Measurements from ENCODE around the gene UBE2I.

UBE2I gene

DNA sequence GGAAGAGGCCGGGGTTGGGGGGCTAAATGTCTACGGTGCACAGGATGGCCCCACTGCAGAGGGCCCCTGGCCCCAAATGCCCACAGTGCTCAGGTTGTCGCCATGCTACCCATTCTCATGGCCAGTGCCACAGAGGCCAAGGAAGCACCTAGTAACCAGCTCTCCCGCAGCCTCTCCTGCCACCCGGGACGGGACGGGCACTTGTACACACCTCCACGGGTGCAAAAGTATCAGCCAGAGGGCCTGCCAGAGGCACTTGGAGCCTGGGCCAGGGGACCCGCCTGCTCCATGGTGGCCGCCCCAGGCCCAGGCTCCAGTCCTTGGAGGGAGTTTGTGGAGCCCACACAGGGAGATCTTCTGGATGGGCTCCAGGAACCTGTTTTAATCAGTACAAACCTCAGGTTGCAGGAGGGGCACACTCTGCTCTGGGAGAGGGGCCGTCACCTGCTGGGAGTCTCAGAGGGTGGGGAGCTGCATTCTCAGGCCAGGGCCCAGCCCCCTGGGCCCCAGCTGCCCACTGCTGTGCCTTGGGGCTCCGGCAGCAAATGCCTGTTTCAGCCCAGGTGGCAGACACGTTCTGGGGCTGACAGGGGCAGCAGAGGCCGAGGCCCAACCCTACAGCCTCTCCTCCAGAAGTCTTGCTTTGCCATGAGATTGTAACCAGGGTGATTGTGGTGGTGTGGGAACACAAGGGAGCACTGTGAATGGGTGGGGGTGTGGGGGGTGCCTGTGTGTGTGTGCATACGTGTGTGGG lies 45.7 kb upstream of the UBE2I start:
- H3K27ac ChIP-seq (replicated peaks) = no peak overlapping the region
- no peak for DNase-seq (ENCODE audit: low read depth in 1 of 2, low spot score in 1 of 2)
- TF ChIP-seq SPI1 (IDR thresholded peaks at IDR 0.05; ENCODE audit: borderline replicate concordance, low read depth) (no peak), GABPA (IDR thresholded peaks at IDR 0.05; ENCODE audit: low read depth) (no peak), POLR2AphosphoS5 (IDR thresholded peaks at IDR 0.05; ENCODE audit: low read depth) (no peak)
- TF ChIP-seq, protein P1, sequence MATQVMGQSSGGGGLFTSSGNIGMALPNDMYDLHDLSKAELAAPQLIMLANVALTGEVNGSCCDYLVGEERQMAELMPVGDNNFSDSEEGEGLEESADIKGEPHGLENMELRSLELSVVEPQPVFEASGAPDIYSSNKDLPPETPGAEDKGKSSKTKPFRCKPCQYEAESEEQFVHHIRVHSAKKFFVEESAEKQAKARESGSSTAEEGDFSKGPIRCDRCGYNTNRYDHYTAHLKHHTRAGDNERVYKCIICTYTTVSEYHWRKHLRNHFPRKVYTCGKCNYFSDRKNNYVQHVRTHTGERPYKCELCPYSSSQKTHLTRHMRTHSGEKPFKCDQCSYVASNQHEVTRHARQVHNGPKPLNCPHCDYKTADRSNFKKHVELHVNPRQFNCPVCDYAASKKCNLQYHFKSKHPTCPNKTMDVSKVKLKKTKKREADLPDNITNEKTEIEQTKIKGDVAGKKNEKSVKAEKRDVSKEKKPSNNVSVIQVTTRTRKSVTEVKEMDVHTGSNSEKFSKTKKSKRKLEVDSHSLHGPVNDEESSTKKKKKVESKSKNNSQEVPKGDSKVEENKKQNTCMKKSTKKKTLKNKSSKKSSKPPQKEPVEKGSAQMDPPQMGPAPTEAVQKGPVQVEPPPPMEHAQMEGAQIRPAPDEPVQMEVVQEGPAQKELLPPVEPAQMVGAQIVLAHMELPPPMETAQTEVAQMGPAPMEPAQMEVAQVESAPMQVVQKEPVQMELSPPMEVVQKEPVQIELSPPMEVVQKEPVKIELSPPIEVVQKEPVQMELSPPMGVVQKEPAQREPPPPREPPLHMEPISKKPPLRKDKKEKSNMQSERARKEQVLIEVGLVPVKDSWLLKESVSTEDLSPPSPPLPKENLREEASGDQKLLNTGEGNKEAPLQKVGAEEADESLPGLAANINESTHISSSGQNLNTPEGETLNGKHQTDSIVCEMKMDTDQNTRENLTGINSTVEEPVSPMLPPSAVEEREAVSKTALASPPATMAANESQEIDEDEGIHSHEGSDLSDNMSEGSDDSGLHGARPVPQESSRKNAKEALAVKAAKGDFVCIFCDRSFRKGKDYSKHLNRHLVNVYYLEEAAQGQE (IDR thresholded peaks at IDR 0.05; ENCODE audit: insufficient replicate concordance, low read depth) = no peak
- TF ChIP-seq, protein P2, sequence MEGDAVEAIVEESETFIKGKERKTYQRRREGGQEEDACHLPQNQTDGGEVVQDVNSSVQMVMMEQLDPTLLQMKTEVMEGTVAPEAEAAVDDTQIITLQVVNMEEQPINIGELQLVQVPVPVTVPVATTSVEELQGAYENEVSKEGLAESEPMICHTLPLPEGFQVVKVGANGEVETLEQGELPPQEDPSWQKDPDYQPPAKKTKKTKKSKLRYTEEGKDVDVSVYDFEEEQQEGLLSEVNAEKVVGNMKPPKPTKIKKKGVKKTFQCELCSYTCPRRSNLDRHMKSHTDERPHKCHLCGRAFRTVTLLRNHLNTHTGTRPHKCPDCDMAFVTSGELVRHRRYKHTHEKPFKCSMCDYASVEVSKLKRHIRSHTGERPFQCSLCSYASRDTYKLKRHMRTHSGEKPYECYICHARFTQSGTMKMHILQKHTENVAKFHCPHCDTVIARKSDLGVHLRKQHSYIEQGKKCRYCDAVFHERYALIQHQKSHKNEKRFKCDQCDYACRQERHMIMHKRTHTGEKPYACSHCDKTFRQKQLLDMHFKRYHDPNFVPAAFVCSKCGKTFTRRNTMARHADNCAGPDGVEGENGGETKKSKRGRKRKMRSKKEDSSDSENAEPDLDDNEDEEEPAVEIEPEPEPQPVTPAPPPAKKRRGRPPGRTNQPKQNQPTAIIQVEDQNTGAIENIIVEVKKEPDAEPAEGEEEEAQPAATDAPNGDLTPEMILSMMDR (IDR thresholded peaks at IDR 0.05; ENCODE audit: insufficient read depth, low read length) = no peak
- H3K4me3 ChIP-seq (replicated peaks; ENCODE audit: insufficient read depth, low read length) = no peak overlapping the region
- peaks cover 36% of the 10 kb centered on the region for H3K27me3 ChIP-seq (ENCODE audit: insufficient read depth, poor library complexity, severe bottlenecking)

DNA sequence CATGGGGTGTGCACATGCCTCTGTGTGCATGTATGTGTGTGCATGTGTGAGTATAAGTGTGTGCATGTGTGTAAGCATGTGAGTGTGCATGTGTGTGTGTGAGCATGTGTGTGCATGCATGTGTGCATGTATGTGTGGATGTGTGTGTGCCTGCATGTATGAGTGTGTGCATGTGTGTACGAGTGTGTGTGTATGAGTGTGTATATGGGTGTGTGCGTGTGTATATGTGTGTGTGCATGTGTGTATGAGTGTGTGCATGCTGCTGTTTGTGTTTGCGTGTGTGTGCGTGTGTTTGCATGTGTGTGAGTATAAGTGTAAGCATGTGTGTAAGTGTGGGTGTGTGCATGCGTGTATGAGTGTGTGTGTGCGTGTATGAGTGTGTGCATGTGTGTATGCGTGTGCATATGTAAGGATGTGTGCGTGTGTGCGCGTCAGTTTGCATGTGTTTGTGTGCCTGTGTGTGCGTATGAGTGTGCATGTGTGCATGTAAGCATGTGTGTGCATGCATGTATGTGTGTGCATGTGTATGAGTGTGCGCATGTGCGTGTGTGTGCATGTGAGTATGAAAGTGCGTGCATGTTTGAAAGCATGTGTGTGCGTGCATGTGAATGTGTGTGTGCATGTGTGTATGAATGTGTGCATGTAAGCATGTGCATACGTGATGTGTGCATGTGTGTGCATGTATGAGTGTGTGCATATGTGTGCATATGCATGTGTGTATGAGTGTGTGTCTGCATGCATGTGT lies 44.9 kb upstream of the UBE2I start:
- Histone ChIP-seq H3K4me3 (replicated peaks; ENCODE audit: insufficient read depth, low read length) (no peak overlapping the region), H3K27me3 (ENCODE audit: insufficient read depth, poor library complexity, severe bottlenecking) (peaks cover 28% of the 10 kb centered on the region), H3K27ac (replicated peaks) (no peak overlapping the region)
- TF ChIP-seq, protein P2 (IDR thresholded peaks at IDR 0.05; ENCODE audit: insufficient read depth, low read length) = no peak
- TF ChIP-seq SPI1 (IDR thresholded peaks at IDR 0.05; ENCODE audit: borderline replicate concordance, low read depth) (no peak), POLR2AphosphoS5 (IDR thresholded peaks at IDR 0.05; ENCODE audit: low read depth) (no peak), GABPA (IDR thresholded peaks at IDR 0.05; ENCODE audit: low read depth) (no peak)
- TF ChIP-seq, protein P1 (IDR thresholded peaks at IDR 0.05; ENCODE audit: insufficient replicate concordance, low read depth) = no peak
- DNase-seq (ENCODE audit: low read depth in 1 of 2, low spot score in 1 of 2) = no peak

DNA sequence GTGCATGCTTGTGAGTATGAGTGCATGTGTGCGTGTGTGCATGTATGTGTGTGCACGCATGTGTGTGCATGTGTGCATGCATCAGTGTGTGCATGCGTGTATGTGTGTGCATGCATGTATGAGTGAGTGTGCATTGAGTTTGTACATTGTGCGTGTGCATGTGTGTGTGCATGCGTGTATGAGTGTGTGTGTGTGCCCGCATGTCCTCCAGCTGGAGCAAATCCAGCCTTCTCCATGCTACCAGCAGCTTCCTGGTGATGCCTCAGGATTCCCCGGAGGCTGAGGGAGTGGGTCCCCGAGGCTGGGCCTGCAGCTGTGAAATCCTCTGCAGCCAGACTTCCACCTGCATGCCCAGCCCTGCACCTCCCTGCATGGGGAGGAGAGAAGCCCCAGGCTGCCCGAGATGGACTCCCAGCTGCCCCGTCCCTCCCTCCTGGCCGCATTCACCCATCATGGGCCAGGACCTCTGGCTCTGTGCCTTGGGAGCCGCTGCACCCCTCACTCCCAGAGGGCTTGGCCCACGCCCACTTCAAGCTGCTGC lies 44.3 kb upstream of the UBE2I start:
- no peak for DNase-seq (ENCODE audit: low read depth in 1 of 2, low spot score in 1 of 2)
- TF ChIP-seq, protein P2 (IDR thresholded peaks at IDR 0.05; ENCODE audit: insufficient read depth, low read length) = no peak
- TF ChIP-seq, protein P1 (IDR thresholded peaks at IDR 0.05; ENCODE audit: insufficient replicate concordance, low read depth) = no peak
- H3K27me3 ChIP-seq (ENCODE audit: insufficient read depth, poor library complexity, severe bottlenecking) = peaks cover 22% of the 10 kb centered on the region
- no peak overlapping the region for H3K27ac ChIP-seq (replicated peaks)
- no peak overlapping the region for H3K4me3 ChIP-seq (replicated peaks; ENCODE audit: insufficient read depth, low read length)
